Erythroblast (primary cell): ENCODE data around the gene PDZRN3.

Experiments used
- GATA1 ChIP-seq: IDR thresholded peaks from 2 replicates; pipeline ENCODE4 v1.6.1; 2011; ENCODE audit warnings: low read depth, mild to moderate bottlenecking, control low read depth, low read length, moderate library complexity
- POLR2A ChIP-seq: IDR thresholded peaks from 2 replicates; pipeline ENCODE4 v1.6.1; 2011; ENCODE audit warnings: mild to moderate bottlenecking, low read length

- TF ChIP-seq POLR2A = no peak
- no peak for TF ChIP-seq GATA1
Observed at GRCh38 chr3:73547427-73548248, 77.1 kb downstream of the PDZRN3 start.
